GM19328 (cell line): ENCODE measurements around the gene MUC5B.
"Not testable (repeated sequence)": the region's sequence is repeated elsewhere in the genome, so short reads cannot be mapped to it uniquely, and the experiment has no call there.

ENCODE experiments used
- ATAC-seq: cut with Tn5 transposase; IDR thresholded peaks from one replicate; pipeline ENCODE4 v1.9.1; 2021; ENCODE audit warnings: mild to moderate bottlenecking, moderate library complexity; ENCODE audit not compliant: unreplicated experiment

MUC5B gene

GRCh38 chr11:1188451-1189130 is 34.3 kb upstream of the MUC5B start:
- ATAC-seq, result not testable (repeated sequence)

- ATAC-seq, result not testable (repeated sequence)
Observed at GRCh38 chr11:1189816-1190215, 33.0 kb upstream of the MUC5B start.

- not testable (repeated sequence) for ATAC-seq
Observed at GRCh38 chr11:1191786-1192470, 30.9 kb upstream of the MUC5B start.

- no peak for ATAC-seq
Observed at GRCh38 chr11:1192741-1193325, 30.0 kb upstream of the MUC5B start.

- no peak for ATAC-seq
Observed at GRCh38 chr11:1193326-1194230, 29.3 kb upstream of the MUC5B start.

GRCh38 chr11:1194231-1194976 is 28.5 kb upstream of the MUC5B start:
- no peak for ATAC-seq

- no peak for ATAC-seq
Observed at GRCh38 chr11:1194977-1195681, 27.7 kb upstream of the MUC5B start.

- no peak for ATAC-seq
Observed at GRCh38 chr11:1195682-1196515, 27.0 kb upstream of the MUC5B start.

GRCh38 chr11:1196516-1197391 is 26.1 kb upstream of the MUC5B start:
- no peak for ATAC-seq

- no peak for ATAC-seq
Observed at GRCh38 chr11:1197431-1197885, 25.4 kb upstream of the MUC5B start.

- ATAC-seq, result no peak
Observed at GRCh38 chr11:1197886-1198560, 24.8 kb upstream of the MUC5B start.

- ATAC-seq, result no peak
Observed at GRCh38 chr11:1198561-1199240, 24.2 kb upstream of the MUC5B start.

- ATAC-seq, result no peak
Observed at GRCh38 chr11:1199241-1199750, 23.6 kb upstream of the MUC5B start.

- no peak for ATAC-seq
Observed at GRCh38 chr11:1199751-1200610, 22.9 kb upstream of the MUC5B start.

- no peak for ATAC-seq
Observed at GRCh38 chr11:1200611-1201191, 22.2 kb upstream of the MUC5B start.
